DMS53 (cell line): Measurements from ENCODE around the gene C3orf52.

Experiments
- DNase-seq: peaks from one replicate; lab custom pipeline; 2025; lab: John Stamatoyannopoulos, UW

Gene C3orf52

DNA sequence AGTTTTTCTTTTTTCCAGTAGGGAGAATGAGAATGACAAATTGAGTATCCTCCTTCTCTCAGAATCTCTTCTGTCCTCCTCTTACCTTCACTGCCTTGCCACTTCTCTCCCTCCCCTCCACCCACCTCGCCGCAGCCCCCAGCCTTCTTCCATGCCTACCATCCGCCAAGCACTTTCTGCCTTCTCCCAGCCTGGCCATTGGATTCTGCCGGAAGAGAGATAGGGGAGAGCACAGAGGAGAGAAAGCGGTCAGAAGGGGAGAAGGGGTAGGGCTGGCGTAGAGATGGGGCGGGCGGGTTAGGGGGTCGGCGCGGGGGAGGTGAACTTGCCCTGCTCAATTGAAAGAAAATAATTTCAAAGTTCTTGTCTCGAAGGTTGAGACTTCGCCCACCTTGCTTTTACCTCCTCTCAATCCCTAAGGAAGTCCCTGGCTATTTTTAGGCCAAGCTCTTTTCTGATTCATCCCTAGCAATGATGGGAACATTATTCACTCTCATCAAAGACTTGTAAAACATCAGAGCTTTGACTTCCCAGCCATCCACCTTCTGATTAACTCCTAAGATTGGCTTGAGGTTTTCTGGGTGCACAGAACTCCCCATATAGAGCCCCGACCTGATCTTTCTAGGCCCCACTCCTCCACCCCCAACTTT is 811 bp downstream of the C3orf52 start:
- peak; percentile 38 for DNase-seq

DNA sequence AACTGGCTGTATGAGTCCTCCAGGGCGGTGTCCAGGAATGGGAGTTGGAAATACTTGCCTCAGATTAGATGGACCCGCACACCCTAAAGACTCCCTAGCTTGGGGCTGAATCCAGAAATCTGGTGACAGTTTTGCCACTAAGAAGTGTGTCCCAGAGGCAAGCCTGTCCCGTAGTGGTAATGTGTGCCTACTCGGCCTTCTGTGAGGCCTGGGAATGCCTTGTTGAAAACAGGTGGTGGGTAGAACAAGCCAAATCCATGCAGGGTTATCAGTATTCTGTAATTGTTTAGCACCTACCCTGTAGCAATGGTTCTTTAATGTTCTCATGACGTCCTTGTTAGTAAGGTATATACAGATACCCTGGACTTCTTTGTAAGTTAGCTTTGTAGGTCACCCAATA is 1.6 kb downstream of the C3orf52 start:
- DNase-seq = peak; percentile 38

DNA sequence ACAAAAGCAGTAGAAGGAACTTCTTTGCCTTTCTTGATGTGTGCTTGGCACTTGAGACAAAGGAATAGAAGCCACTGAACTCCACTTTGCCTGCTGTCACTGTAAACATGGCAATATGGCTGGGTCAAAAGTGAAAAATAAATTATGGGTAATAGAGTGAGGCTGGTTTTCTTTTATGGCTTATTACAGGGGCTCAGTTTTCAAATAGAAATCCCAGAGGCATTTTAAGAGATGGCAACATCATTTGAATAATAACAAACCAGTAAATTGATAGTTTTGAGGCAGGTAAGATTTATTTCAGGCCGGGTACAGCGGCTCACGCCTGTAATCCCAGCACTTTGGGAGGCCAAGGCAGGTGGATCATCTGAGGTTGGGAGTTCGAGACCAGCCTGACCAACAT is 2.8 kb downstream of the C3orf52 start:
- DNase-seq = no peak

DNA sequence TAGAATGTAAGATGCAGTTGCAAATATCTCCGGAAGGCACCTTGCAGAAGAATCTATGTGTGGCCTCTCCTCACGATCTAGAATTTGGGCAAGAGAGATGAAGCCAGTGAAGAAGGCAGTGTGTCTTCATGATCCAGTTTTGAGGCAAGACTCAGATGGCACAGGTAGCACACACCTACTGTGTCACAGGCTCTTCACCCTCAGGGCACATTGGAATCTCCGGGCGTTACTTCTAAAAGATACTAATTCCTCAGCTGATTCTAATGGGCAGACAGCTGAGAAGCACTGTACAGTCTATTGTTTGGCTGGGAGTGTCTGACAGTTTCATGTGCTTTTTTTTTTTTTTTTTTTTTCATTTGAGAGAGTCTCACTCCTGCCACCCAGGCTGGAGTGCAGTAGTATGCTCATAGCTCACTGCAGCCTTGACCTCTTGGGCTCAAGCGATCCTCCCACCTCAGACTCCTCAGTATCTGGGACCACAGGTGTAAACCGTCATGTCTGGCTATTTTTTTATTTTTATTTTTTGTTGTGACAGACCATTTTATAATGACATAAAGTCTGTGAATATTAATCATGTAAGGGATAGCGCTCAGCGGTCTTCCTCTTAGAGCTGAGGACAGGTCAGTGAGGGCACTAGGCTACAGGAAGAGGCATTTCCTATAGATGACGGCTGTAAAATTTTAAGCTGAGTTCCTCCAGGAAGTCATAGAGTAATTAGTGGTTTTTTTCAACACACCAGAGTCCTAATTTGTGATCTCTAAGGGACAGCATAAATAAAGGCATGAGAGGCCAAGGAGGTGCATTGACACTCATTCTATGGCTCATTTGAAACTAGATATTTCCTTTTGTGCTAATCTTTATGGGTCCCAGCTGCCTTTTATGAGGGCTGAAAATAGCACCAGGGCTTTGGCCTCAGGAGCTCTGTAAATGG is 4.0 kb downstream of the C3orf52 start:
- peak; percentile 80 for DNase-seq

GRCh38 chr3:112090887-112091586 is 4.8 kb downstream of the C3orf52 start:
- peak; percentile 91 for DNase-seq

- peak; percentile 88 for DNase-seq
These were observed 6.4 kb downstream of the C3orf52 start for GRCh38 chr3:112092496-112093179.

DNA sequence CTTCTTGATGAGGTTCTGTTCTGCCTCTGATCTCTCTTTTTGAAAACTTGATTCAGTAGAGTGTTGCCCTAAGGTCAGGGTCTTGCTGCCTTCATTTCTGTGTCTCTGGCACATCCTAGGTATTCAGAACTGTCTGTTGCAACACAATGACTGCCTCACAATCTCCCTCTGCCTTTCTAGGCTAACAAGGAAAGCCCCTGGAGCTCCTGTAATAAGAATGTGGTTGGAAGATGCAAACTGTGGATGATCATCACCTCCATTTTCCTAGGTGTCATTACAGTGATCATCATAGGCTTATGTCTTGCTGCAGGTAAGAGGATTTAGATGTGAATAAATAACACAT is 7.0 kb downstream of the C3orf52 start:
- no peak for DNase-seq

- DNase-seq = no peak
These were observed 9.5 kb downstream of the C3orf52 start for GRCh38 chr3:112095731-112096130.

DNA sequence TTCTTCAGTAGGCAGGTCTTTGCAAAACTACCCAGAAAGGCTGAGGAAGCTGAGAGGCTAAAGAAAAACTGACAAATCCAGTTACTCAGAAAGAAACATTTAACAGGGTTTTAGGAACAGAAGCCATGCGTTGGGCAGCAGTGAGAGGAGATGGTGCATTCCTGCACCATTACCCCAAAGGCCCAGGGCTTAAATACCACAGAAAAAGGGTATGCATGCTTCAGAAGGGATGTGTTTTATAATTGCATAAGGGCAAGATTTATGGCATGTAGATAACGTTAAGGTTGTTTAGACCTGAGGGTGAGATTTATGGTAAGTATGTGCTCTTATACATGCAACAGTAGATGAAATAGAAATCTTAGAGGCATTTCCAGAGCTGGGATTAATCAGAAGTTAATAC is 10.0 kb downstream of the C3orf52 start:
- DNase-seq = no peak

DNA sequence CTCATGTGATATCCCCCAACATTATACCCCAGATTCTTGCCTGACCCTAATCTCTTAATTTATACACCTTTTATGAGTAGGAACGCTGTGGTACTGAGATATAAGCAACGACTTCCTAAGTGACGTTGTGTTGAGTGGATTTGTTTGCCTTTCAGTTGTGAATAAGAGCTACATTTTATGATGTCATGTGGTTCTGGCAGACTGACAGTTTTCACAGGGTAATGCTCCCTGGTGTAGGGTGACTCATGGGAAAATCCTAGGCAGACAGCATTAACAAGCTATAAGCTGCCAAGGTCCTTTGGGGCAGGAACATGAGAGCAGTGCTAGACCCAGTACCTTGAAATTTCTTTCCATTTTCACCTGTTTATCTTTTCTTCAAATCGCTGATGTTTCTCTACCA is 11.2 kb downstream of the C3orf52 start:
- peak; percentile 96 for DNase-seq

DNA sequence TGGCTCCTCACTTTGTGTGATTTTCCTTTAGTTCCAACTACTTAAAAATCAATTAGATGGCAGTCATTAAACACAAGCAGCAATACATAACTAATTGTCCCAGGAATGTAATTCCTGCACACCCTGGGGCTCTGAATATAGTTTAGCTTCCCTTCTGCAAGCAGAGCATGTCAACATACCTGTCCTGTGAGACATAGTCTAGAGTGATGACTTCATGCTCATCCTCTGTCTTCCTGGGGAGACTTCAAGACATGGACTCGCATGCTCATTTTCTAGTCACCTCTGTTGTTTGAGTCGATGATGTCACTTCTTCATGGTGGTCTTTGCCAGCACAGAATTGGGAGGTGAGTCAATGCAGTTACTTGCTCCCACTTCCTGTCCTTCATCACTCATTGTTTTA is 15.7 kb downstream of the C3orf52 start:
- no peak for DNase-seq

DNA sequence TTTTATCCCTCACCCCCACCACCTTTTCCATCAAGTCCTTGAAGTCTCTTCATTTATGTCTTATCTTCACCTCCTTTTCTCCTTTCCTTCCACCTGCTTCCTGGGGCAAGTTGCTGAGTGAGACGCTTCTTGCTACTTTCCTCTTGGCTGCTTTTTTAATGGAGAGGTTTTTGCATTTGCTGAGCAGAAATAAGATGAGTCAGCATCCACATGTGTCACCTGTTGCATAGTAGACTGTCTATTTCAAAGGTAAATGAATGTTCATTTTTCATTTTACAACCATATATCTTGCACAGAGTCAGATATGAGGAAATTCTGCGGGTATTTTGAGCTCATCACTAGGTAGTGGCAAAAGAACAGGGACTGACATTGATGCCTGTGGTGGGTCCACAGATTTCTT is 18.6 kb downstream of the C3orf52 start:
- DNase-seq = no peak

GRCh38 chr3:112109322-112109721 is 23.1 kb downstream of the C3orf52 start:
- DNase-seq = peak; percentile 77

GRCh38 chr3:112111785-112112402 is 25.7 kb downstream of the C3orf52 start:
- DNase-seq = peak; percentile 77

DNA sequence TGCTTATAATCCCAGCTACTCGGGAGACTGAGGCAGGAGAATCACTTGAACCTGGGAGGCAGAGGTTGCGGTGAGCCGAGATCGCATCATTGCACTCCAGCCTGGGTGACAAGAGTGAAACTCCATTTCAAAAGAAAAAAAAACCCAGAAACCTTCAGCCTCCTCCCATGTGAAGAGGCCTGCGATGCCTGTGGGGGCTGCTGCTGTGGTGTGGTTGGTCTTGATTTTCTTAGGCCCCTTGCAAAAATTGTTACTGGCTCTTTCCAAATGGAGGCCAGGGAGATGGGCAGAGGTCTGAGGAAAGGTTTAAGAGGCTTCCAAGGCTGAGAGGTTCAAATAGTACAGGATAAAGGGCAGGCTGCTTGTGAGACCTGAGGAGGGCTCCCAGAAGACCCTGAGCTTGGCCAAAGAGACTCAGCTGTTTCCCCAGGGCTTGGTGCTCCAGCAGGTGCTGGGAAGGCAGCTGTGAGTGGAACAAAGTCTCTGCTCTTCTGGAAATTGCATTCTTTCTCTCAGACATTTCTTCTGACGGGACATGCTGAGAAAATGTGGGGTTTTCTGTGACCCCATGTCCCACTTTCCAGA is 28.5 kb downstream of the C3orf52 start:
- no peak for DNase-seq

GRCh38 chr3:112115161-112115739 is 29.1 kb downstream of the C3orf52 start:
- DNase-seq = no peak

- DNase-seq = no peak
These were observed 29.7 kb downstream of the C3orf52 start for GRCh38 chr3:112115806-112116383.

GRCh38 chr3:112116748-112117186 is 30.6 kb downstream of the C3orf52 start:
- DNase-seq = no peak

GRCh38 chr3:112117415-112117814 is 31.2 kb downstream of the C3orf52 start:
- no peak for DNase-seq

GRCh38 chr3:112117841-112118571 is 31.8 kb downstream of the C3orf52 start:
- DNase-seq = no peak
